Measurements from ENCODE around the gene BBS12.

The BBS12 gene

GRCh38 chr4:122703868-122704267, 28.6 kb upstream of the BBS12 start:
- no peak overlapping the region for H4K8ac ChIP-seq (ENCODE audit: low read depth, low read length)
- no peak overlapping the region for H4K91ac ChIP-seq (ENCODE audit: low read depth, low read length)
- no peak overlapping the region for H3K18ac ChIP-seq (ENCODE audit: low read length)
- no peak overlapping the region for H2BK12ac ChIP-seq (ENCODE audit: low read length)
- H3K4me3 ChIP-seq (ENCODE audit: low read depth, low read length) = no peak overlapping the region
- peaks cover 0 to 6% of the 10 kb centered on the region in 2 experiments for H3K4me1 ChIP-seq (ENCODE audit: control insufficient read depth in 1 of 2, insufficient read depth in 2 of 2, low read length in 2 of 2)
- no peaks in the 10 kb centered on the region for H3K9me3 ChIP-seq (ENCODE audit: insufficient read depth, low read depth, low read length)
- WGBS (ENCODE audit: extremely low coverage, insufficient coverage, insufficient read length) = no CpG with 5 or more reads among the region's 3 CpGs
- no peak overlapping the region for H3K27ac ChIP-seq (ENCODE audit: low read depth, low read length)
- H3K9ac ChIP-seq (ENCODE audit: low read length) = no peak overlapping the region
- no peak overlapping the region for H2AFZ ChIP-seq (ENCODE audit: insufficient read depth, low read length, poor library complexity)
- no peak overlapping the region for H3K23ac ChIP-seq (ENCODE audit: low read length)
- H3K79me1 ChIP-seq (ENCODE audit: low read length) = peaks cover 2% of the 10 kb centered on the region
- no peaks in the 10 kb centered on the region for H3K36me3 ChIP-seq (ENCODE audit: control insufficient read depth in 1 of 2, insufficient read depth in 2 of 2, low read length in 2 of 2)
- H3K14ac ChIP-seq (ENCODE audit: low read length) = no peak overlapping the region
- no peak overlapping the region for H2BK120ac ChIP-seq (ENCODE audit: insufficient read depth, low read length, poor library complexity)
- H3K27me3 ChIP-seq (ENCODE audit: insufficient read depth, low read length) = no peaks in the 10 kb centered on the region
- H4K12ac ChIP-seq (ENCODE audit: low read depth, low read length) = no peak overlapping the region
- H3K4ac ChIP-seq (ENCODE audit: low read depth, low read length) = no peak overlapping the region
- H3K79me2 ChIP-seq (ENCODE audit: control insufficient read depth, insufficient read depth, low read length, poor library complexity) = no peaks in the 10 kb centered on the region
- H3K4me2 ChIP-seq (ENCODE audit: low read length) = no peak overlapping the region
- DNase-seq = no peak
- H2AK5ac ChIP-seq (ENCODE audit: low read length) = no peak overlapping the region
- H2BK5ac ChIP-seq (ENCODE audit: low read depth, low read length, poor library complexity) = no peak overlapping the region

GRCh38 chr4:122705009-122705408, 27.5 kb upstream of the BBS12 start:
- peaks cover 0 to 5% of the 10 kb centered on the region in 2 experiments for H3K4me1 ChIP-seq (ENCODE audit: control insufficient read depth in 1 of 2, insufficient read depth in 2 of 2, low read length in 2 of 2)
- no peak overlapping the region for H2AFZ ChIP-seq (ENCODE audit: insufficient read depth, low read length, poor library complexity)
- no peak overlapping the region for H3K14ac ChIP-seq (ENCODE audit: low read length)
- H4K91ac ChIP-seq (ENCODE audit: low read depth, low read length) = no peak overlapping the region
- H3K27me3 ChIP-seq (ENCODE audit: insufficient read depth, low read length) = no peaks in the 10 kb centered on the region
- H2BK12ac ChIP-seq (ENCODE audit: low read length) = no peak overlapping the region
- H3K4ac ChIP-seq (ENCODE audit: low read depth, low read length) = no peak overlapping the region
- H3K79me2 ChIP-seq (ENCODE audit: control insufficient read depth, insufficient read depth, low read length, poor library complexity) = no peaks in the 10 kb centered on the region
- H4K12ac ChIP-seq (ENCODE audit: low read depth, low read length) = no peak overlapping the region
- H3K18ac ChIP-seq (ENCODE audit: low read length) = no peak overlapping the region
- H2BK5ac ChIP-seq (ENCODE audit: low read depth, low read length, poor library complexity) = no peak overlapping the region
- H3K9me3 ChIP-seq (ENCODE audit: insufficient read depth, low read depth, low read length) = no peaks in the 10 kb centered on the region
- H3K23ac ChIP-seq (ENCODE audit: low read length) = no peak overlapping the region
- H3K27ac ChIP-seq (ENCODE audit: low read depth, low read length) = no peak overlapping the region
- H2AK5ac ChIP-seq (ENCODE audit: low read length) = no peak overlapping the region
- no peak overlapping the region for H3K4me2 ChIP-seq (ENCODE audit: low read length)
- no peak for DNase-seq
- H3K36me3 ChIP-seq (ENCODE audit: control insufficient read depth in 1 of 2, insufficient read depth in 2 of 2, low read length in 2 of 2) = no peaks in the 10 kb centered on the region
- peaks cover 2% of the 10 kb centered on the region for H3K79me1 ChIP-seq (ENCODE audit: low read length)
- no peak overlapping the region for H3K9ac ChIP-seq (ENCODE audit: low read length)
- H3K4me3 ChIP-seq (ENCODE audit: low read depth, low read length) = no peak overlapping the region
- H2BK120ac ChIP-seq (ENCODE audit: insufficient read depth, low read length, poor library complexity) = no peak overlapping the region
- H4K8ac ChIP-seq (ENCODE audit: low read depth, low read length) = no peak overlapping the region
- no CpG with 5 or more reads among the region's 4 CpGs for WGBS (ENCODE audit: extremely low coverage, insufficient coverage, insufficient read length)

- no peak overlapping the region for H2AFZ ChIP-seq (ENCODE audit: insufficient read depth, low read length, poor library complexity)
- DNase-seq = no peak
- no peak overlapping the region for H3K4me2 ChIP-seq (ENCODE audit: low read length)
- no peak overlapping the region for H4K12ac ChIP-seq (ENCODE audit: low read depth, low read length)
- no peak overlapping the region for H3K27ac ChIP-seq (ENCODE audit: low read depth, low read length)
- no peak overlapping the region for H2BK5ac ChIP-seq (ENCODE audit: low read depth, low read length, poor library complexity)
- no peak overlapping the region for H4K91ac ChIP-seq (ENCODE audit: low read depth, low read length)
- no peaks in the 10 kb centered on the region for H3K27me3 ChIP-seq (ENCODE audit: insufficient read depth, low read length)
- H3K4ac ChIP-seq (ENCODE audit: low read depth, low read length) = no peak overlapping the region
- no peak overlapping the region for H3K18ac ChIP-seq (ENCODE audit: low read length)
- H2AK5ac ChIP-seq (ENCODE audit: low read length) = no peak overlapping the region
- H3K14ac ChIP-seq (ENCODE audit: low read length) = no peak overlapping the region
- H4K8ac ChIP-seq (ENCODE audit: low read depth, low read length) = no peak overlapping the region
- no peak overlapping the region for H3K4me3 ChIP-seq (ENCODE audit: low read depth, low read length)
- no peak overlapping the region for H3K9ac ChIP-seq (ENCODE audit: low read length)
- no peaks in the 10 kb centered on the region for H3K9me3 ChIP-seq (ENCODE audit: insufficient read depth, low read depth, low read length)
- no peaks in the 10 kb centered on the region for H3K36me3 ChIP-seq (ENCODE audit: control insufficient read depth in 1 of 2, insufficient read depth in 2 of 2, low read length in 2 of 2)
- no peak overlapping the region for H3K23ac ChIP-seq (ENCODE audit: low read length)
- no peak overlapping the region for H2BK120ac ChIP-seq (ENCODE audit: insufficient read depth, low read length, poor library complexity)
- no CpG with 5 or more reads among the region's 1 CpG for WGBS (ENCODE audit: extremely low coverage, insufficient coverage, insufficient read length)
- no peaks in the 10 kb centered on the region for H3K79me1 ChIP-seq (ENCODE audit: low read length)
- H3K79me2 ChIP-seq (ENCODE audit: control insufficient read depth, insufficient read depth, low read length, poor library complexity) = no peaks in the 10 kb centered on the region
- H2BK12ac ChIP-seq (ENCODE audit: low read length) = no peak overlapping the region
- H3K4me1 ChIP-seq (ENCODE audit: control insufficient read depth in 1 of 2, insufficient read depth in 2 of 2, low read length in 2 of 2) = peaks cover 0 to under 1% of the 10 kb centered on the region in 2 experiments
Observed at GRCh38 chr4:122705547-122706117, 26.9 kb upstream of the BBS12 start.

GRCh38 chr4:122706511-122706910, 26.0 kb upstream of the BBS12 start:
- WGBS (ENCODE audit: extremely low coverage, insufficient coverage, insufficient read length) = no CpG with 5 or more reads among the region's 3 CpGs
- no peaks in the 10 kb centered on the region for H3K79me2 ChIP-seq (ENCODE audit: control insufficient read depth, insufficient read depth, low read length, poor library complexity)
- H3K4me3 ChIP-seq (ENCODE audit: low read depth, low read length) = no peak overlapping the region
- H2BK120ac ChIP-seq (ENCODE audit: insufficient read depth, low read length, poor library complexity) = no peak overlapping the region
- H4K91ac ChIP-seq (ENCODE audit: low read depth, low read length) = no peak overlapping the region
- no peak overlapping the region for H4K8ac ChIP-seq (ENCODE audit: low read depth, low read length)
- no peak overlapping the region for H2AK5ac ChIP-seq (ENCODE audit: low read length)
- H3K27me3 ChIP-seq (ENCODE audit: insufficient read depth, low read length) = no peaks in the 10 kb centered on the region
- DNase-seq = peak in 1 of 2 donors; percentile 16
- no peak overlapping the region for H2AFZ ChIP-seq (ENCODE audit: insufficient read depth, low read length, poor library complexity)
- no peak overlapping the region for H3K18ac ChIP-seq (ENCODE audit: low read length)
- H3K4me1 ChIP-seq (ENCODE audit: control insufficient read depth in 1 of 2, insufficient read depth in 2 of 2, low read length in 2 of 2) = peaks cover 0 to 2% of the 10 kb centered on the region in 2 experiments
- no peak overlapping the region for H3K23ac ChIP-seq (ENCODE audit: low read length)
- no peak overlapping the region for H3K27ac ChIP-seq (ENCODE audit: low read depth, low read length)
- no peak overlapping the region for H3K4ac ChIP-seq (ENCODE audit: low read depth, low read length)
- H3K9ac ChIP-seq (ENCODE audit: low read length) = no peak overlapping the region
- H3K9me3 ChIP-seq (ENCODE audit: insufficient read depth, low read depth, low read length) = no peaks in the 10 kb centered on the region
- no peak overlapping the region for H2BK12ac ChIP-seq (ENCODE audit: low read length)
- H3K14ac ChIP-seq (ENCODE audit: low read length) = no peak overlapping the region
- no peak overlapping the region for H2BK5ac ChIP-seq (ENCODE audit: low read depth, low read length, poor library complexity)
- no peaks in the 10 kb centered on the region for H3K79me1 ChIP-seq (ENCODE audit: low read length)
- H3K4me2 ChIP-seq (ENCODE audit: low read length) = no peak overlapping the region
- no peak overlapping the region for H4K12ac ChIP-seq (ENCODE audit: low read depth, low read length)
- H3K36me3 ChIP-seq (ENCODE audit: control insufficient read depth in 1 of 2, insufficient read depth in 2 of 2, low read length in 2 of 2) = no peaks in the 10 kb centered on the region

All from trophoblast cell (in vitro differentiated cells and primary cell).